Keratinocyte (primary cell): ENCODE data around the gene CYB561. TPM values are rescaled to one million over a fixed set of nuclear protein-coding genes. Genes with fewer than 3 reads are reported as not detected.

Experiments used
- DNase-seq: peaks from one replicate; pipeline ENCODE4 v3.0.0-alpha.2; 2011; ENCODE audit warnings: low read depth, missing footprints, low spot score
- FAIRE-seq: peaks from 2 replicates; lab custom pipeline; 2011; peaks lifted over from hg19 to GRCh38; lab: Jason Lieb, UNC
- H2AFZ ChIP-seq: 2 replicates; pipeline ENCODE4 v1.6.0; 2012; ENCODE audit warnings: low read length, control low read depth, inconsistent platforms; ENCODE audit not compliant: control insufficient read depth
- H3K27ac ChIP-seq: 2 replicates; pipeline ENCODE4 v1.5.1; 2011; ENCODE audit warnings: low read length; ENCODE audit not compliant: control insufficient read depth, insufficient read depth
- H3K27me3 ChIP-seq: 3 replicates; pipeline ENCODE4 v1.6.0; 2011; ENCODE audit warnings: low read length; ENCODE audit not compliant: control insufficient read depth, insufficient read depth; ENCODE audit errors: extremely low read depth
- H3K36me3 ChIP-seq, 2 experiments: 2 replicates in 1 of 2; 3 replicates in 1 of 2; pipeline ENCODE4 v1.5.1; 2011; ENCODE audit warnings: low read length in 2 of 2, mild to moderate bottlenecking in 1 of 2; ENCODE audit not compliant: control insufficient read depth in 2 of 2, insufficient read depth in 2 of 2; ENCODE audit errors: extremely low read depth in 1 of 2
- H3K4me1 ChIP-seq: 3 replicates; pipeline ENCODE4 v1.5.1; 2011; ENCODE audit warnings: low read length; ENCODE audit not compliant: control insufficient read depth, insufficient read depth; ENCODE audit errors: extremely low read depth
- H3K4me2 ChIP-seq: 3 replicates; pipeline ENCODE4 v1.6.0; 2011; ENCODE audit warnings: low read depth, low read length; ENCODE audit not compliant: control insufficient read depth, insufficient read depth; ENCODE audit errors: extremely low read depth
- H3K4me3 ChIP-seq, 3 experiments: fragments of 200-600 bp in 1 of 3; sonication (generic) in 1 of 3; 2 replicates in 2 of 3; 3 replicates in 1 of 3; pipeline ENCODE4 v1.5.1; 2011 to 2016; ENCODE audit warnings: low read length in 3 of 3, mild to moderate bottlenecking in 3 of 3, control low read depth in 2 of 3, inconsistent platforms in 1 of 3, low read depth in 1 of 3, mixed read lengths in 1 of 3, mixed run types in 1 of 3, moderate library complexity in 1 of 3; ENCODE audit not compliant: control insufficient read depth in 2 of 3, insufficient read depth in 2 of 3; ENCODE audit errors: extremely low read depth in 1 of 3
- H3K79me2 ChIP-seq: 2 replicates; pipeline ENCODE4 v1.6.0; 2012; ENCODE audit warnings: low read length; ENCODE audit not compliant: control insufficient read depth, insufficient read depth
- H3K9ac ChIP-seq: 3 replicates; pipeline ENCODE4 v1.6.0; 2011; ENCODE audit warnings: low read length; ENCODE audit not compliant: control insufficient read depth, insufficient read depth; ENCODE audit errors: extremely low read depth
- H3K9me1 ChIP-seq: 3 replicates; pipeline ENCODE4 v1.6.0; 2011; ENCODE audit warnings: low read length; ENCODE audit not compliant: control insufficient read depth, insufficient read depth; ENCODE audit errors: extremely low read depth
- H3K9me3 ChIP-seq: 2 replicates; pipeline ENCODE4 v1.5.1; 2012; ENCODE audit warnings: low read depth, low read length; ENCODE audit not compliant: control insufficient read depth
- H4K20me1 ChIP-seq: 3 replicates; pipeline ENCODE4 v1.6.0; 2011; ENCODE audit warnings: low read length; ENCODE audit not compliant: control insufficient read depth, insufficient read depth; ENCODE audit errors: extremely low read depth
- EZH2 ChIP-seq: IDR thresholded peaks from one replicate; pipeline ENCODE4 v1.6.1; 2012; ENCODE audit warnings: inconsistent platforms, mild to moderate bottlenecking, low read length, moderate library complexity
- dilution Hi-C: fragments of 300-500 bp; cut with MboI; formaldehyde crosslinking; loops from one replicate; pipeline ENCODE4 v1.7.0; 2020; ENCODE audit warnings: low sequenced_read_pairs; ENCODE audit not compliant: extremely low pct_ligation_motif_present
- polyA plus RNA-seq, 5 experiments: library from polyadenylated mRNA; depleted of rRNA in 3 of 5; stranded (reverse) in 3 of 5; stranded (forward) in 1 of 5; unstranded in 1 of 5; fragments of >200 nt; gene quantifications; 1 replicate in 1 of 5; 2 replicates in 3 of 5; 3 replicates in 1 of 5; pipeline versions ENCODE4 v1.2.1 to v1.2.3, GENCODE V29; 2011 to 2012; ENCODE audit warnings: missing spikeins in 2 of 5, low read depth in 1 of 5, low replicate concordance in 1 of 5
- TF ChIP-seq, protein P1 (sequence below), 3 experiments: IDR thresholded peaks in 1 of 3; conservative IDR thresholded peaks in 1 of 3; optimal IDR thresholded peaks in 1 of 3; 2 replicates in 2 of 3; 3 replicates in 1 of 3; pipeline versions ENCODE3 to v1.5.1; 2011; ENCODE audit warnings: low read length in 3 of 3, mild to moderate bottlenecking in 3 of 3, moderate library complexity in 2 of 3, control low read depth in 1 of 3, inconsistent platforms in 1 of 3; ENCODE audit not compliant: insufficient read depth in 2 of 3; ENCODE audit errors: extremely low read depth in 1 of 3

Gene CYB561
- polyA plus RNA-seq, 1 donor (not counting 4 experiments of a cell fraction or from before 2014, with no cell fraction given), result 14.4 TPM

DNA sequence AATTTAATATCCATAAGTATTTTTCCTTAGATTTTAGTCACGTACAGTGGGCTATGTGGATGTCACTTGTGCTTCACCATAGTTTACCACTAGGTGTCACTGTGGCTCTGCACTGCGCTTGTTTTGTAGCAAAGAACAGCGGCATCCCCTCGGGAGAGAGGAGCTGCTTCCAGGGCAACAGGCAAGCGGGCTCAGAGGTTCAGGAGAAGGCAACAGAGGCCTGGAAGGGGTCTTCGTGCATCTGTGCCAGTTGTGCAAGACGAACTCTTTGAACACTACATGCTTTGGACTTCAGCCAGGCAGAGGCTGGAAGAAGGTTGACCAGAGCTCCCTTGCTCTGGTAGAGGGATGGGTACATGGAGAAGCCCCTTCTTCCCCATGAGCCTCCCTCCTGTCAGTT, 20.6 kb downstream of the CYB561 start:
- Histone ChIP-seq H3K4me1 (peaks cover 17% of the 10 kb centered on the region), H3K9ac (no peak overlapping the region), H3K4me2 (no peak overlapping the region), H3K79me2 (no peaks in the 10 kb centered on the region), H3K27ac (no peak overlapping the region), H3K4me3 (no peak overlapping the region), H3K9me3 (no peaks in the 10 kb centered on the region), H3K36me3 (peaks cover 10 to 14% of the 10 kb centered on the region in 2 experiments), H3K9me1 (no peaks in the 10 kb centered on the region), H3K27me3 (no peaks in the 10 kb centered on the region), H2AFZ (no peak overlapping the region), H4K20me1 (peaks cover 3% of the 10 kb centered on the region)
- DNase-seq (no peak), FAIRE-seq (peak; percentile 86)
- TF ChIP-seq, protein P1, sequence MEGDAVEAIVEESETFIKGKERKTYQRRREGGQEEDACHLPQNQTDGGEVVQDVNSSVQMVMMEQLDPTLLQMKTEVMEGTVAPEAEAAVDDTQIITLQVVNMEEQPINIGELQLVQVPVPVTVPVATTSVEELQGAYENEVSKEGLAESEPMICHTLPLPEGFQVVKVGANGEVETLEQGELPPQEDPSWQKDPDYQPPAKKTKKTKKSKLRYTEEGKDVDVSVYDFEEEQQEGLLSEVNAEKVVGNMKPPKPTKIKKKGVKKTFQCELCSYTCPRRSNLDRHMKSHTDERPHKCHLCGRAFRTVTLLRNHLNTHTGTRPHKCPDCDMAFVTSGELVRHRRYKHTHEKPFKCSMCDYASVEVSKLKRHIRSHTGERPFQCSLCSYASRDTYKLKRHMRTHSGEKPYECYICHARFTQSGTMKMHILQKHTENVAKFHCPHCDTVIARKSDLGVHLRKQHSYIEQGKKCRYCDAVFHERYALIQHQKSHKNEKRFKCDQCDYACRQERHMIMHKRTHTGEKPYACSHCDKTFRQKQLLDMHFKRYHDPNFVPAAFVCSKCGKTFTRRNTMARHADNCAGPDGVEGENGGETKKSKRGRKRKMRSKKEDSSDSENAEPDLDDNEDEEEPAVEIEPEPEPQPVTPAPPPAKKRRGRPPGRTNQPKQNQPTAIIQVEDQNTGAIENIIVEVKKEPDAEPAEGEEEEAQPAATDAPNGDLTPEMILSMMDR (optimal IDR thresholded peaks at IDR 0.05 in 1 of 3, IDR thresholded peaks at IDR 0.05 in 1 of 3, conservative IDR thresholded peaks at IDR 0.05 in 1 of 3; ENCODE audit: extremely low read depth in 1 of 3, insufficient read depth in 2 of 3, low read length in 3 of 3), result peak; percentile 88 to 93 (median 90)
- TF ChIP-seq EZH2, result no peak
- dilution Hi-C loops, result no loop called here

DNA sequence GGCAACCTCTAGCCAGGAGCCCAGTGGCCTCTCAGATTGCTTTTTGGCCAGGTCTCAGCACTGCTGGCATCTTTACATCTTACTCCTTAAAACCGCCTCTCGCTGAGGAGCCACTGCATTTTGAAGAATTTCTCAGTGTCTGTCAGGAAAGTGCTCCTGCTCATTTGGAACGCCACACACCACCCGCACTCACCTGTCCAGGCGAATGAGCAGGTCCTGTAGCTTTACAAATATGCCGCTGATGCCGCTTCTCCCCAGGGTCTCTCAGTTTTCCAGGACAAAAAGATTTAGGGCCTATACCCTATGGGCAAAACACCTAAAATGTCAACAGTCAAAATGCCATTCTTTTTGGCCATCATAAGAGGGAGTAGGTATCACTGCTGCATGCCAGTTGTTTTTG, 22.1 kb downstream of the CYB561 start:
- peak overlapping the region; percentile 58 for H3K4me2 ChIP-seq
- H3K9me1 ChIP-seq, result no peaks in the 10 kb centered on the region
- FAIRE-seq (no peak), DNase-seq (no peak)
- peaks cover 3% of the 10 kb centered on the region for H4K20me1 ChIP-seq
- peaks cover 17% of the 10 kb centered on the region for H3K4me1 ChIP-seq
- no peak overlapping the region for H3K4me3 ChIP-seq
- dilution Hi-C loops, result no loop called here
- no peak for TF ChIP-seq EZH2
- TF ChIP-seq, protein P1 (optimal IDR thresholded peaks at IDR 0.05 in 1 of 3, IDR thresholded peaks at IDR 0.05 in 1 of 3, conservative IDR thresholded peaks at IDR 0.05 in 1 of 3; ENCODE audit: extremely low read depth in 1 of 3, insufficient read depth in 2 of 3, low read length in 3 of 3), result no peak
- H3K9me3 ChIP-seq, result no peaks in the 10 kb centered on the region
- H2AFZ ChIP-seq, result no peak overlapping the region
- H3K79me2 ChIP-seq, result no peaks in the 10 kb centered on the region
- peaks cover 12 to 13% of the 10 kb centered on the region in 2 experiments for H3K36me3 ChIP-seq
- no peak overlapping the region for H3K27ac ChIP-seq
- H3K9ac ChIP-seq, result no peak overlapping the region
- H3K27me3 ChIP-seq, result no peaks in the 10 kb centered on the region
